Measurements from ENCODE around the gene MAGI1. TPM values are rescaled to one million over a fixed set of nuclear protein-coding genes. Genes with fewer than 3 reads are reported as not detected.

MAGI1 gene
- total and polyA plus RNA-seq, 7 donors, result 10.2 to 54.0 (median 29.8) TPM

DNA sequence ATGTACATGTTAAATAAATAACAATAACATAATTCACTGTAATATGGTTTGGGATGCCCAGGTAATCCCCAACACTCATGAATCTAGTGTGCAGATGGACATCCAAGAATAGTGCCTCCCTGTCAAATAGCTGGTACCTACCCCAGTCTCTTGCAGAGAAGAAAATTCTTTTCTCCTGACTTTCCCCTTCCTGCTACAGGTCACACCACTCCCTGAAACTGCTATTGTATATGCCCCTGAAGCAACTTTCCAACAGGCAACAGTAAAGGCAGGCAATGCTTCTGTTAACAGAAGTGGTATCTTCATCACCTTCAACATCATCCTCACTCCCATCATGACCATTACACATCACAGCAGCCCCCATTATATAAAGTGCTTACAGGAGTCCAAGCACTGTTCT, 431.6 kb downstream of the MAGI1 start:
- no peaks in the 10 kb centered on the region for H3K27me3 ChIP-seq
- no peaks in the 10 kb centered on the region for H3K9me3 ChIP-seq
- H3K4me3 ChIP-seq, result no peak overlapping the region
- intact Hi-C loops (cut with DNase I), result no loop called here
- peaks cover 0 to 6% (median 0%) of the 10 kb centered on the region in 4 donors for H3K4me1 ChIP-seq
- no peak overlapping the region for H3K27ac ChIP-seq
- TF ChIP-seq EP300 (IDR thresholded peaks at IDR 0.05) (no peak), POLR2AphosphoS5 (IDR thresholded peaks at IDR 0.05) (no peak), POLR2A (IDR thresholded peaks at IDR 0.05) (no peak)
- TF ChIP-seq, protein P1, sequence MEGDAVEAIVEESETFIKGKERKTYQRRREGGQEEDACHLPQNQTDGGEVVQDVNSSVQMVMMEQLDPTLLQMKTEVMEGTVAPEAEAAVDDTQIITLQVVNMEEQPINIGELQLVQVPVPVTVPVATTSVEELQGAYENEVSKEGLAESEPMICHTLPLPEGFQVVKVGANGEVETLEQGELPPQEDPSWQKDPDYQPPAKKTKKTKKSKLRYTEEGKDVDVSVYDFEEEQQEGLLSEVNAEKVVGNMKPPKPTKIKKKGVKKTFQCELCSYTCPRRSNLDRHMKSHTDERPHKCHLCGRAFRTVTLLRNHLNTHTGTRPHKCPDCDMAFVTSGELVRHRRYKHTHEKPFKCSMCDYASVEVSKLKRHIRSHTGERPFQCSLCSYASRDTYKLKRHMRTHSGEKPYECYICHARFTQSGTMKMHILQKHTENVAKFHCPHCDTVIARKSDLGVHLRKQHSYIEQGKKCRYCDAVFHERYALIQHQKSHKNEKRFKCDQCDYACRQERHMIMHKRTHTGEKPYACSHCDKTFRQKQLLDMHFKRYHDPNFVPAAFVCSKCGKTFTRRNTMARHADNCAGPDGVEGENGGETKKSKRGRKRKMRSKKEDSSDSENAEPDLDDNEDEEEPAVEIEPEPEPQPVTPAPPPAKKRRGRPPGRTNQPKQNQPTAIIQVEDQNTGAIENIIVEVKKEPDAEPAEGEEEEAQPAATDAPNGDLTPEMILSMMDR (IDR thresholded peaks at IDR 0.05), result no peak
- no peak for DNase-seq
- H3K36me3 ChIP-seq, result no peaks in the 10 kb centered on the region

DNA sequence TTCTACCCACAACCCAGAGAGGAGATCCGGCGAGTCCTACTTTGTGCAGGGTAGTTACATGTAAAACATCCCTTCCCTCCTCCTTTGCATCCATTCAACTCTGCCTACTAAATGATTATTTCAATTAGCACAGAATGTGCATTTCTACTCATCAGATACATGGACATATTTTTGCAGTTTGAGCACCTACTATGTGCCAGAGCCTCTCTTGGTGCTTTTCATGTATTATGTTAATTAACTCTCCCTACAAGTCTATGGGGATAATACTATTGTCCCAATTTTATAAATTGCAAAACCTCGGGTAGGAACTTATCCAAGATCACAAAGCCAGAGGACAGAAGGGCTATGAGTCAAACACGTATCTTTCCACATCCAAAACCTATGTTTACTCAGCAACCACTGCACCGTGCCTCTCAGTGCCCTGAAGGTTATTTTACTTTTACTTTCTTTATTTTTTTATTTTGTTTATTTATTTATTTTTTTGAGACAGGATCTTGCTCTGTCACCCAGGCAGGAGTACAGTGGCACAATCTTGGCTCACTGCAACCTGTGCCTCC, 432.8 kb downstream of the MAGI1 start:
- Histone ChIP-seq H3K36me3 (no peaks in the 10 kb centered on the region), H3K27ac (no peak overlapping the region), H3K4me3 (no peak overlapping the region), H3K4me1 (peaks cover 0 to 6% (median 0%) of the 10 kb centered on the region in 4 donors), H3K27me3 (no peaks in the 10 kb centered on the region), H3K9me3 (no peaks in the 10 kb centered on the region)
- TF ChIP-seq EP300 (IDR thresholded peaks at IDR 0.05), result no peak
- TF ChIP-seq, protein P1 (IDR thresholded peaks at IDR 0.05), result no peak
- TF ChIP-seq POLR2A (IDR thresholded peaks at IDR 0.05), result no peak
- no peak for TF ChIP-seq POLR2AphosphoS5 (IDR thresholded peaks at IDR 0.05)
- DNase-seq, result no peak
- 91 to 92% methylated on average over 5 of the region's 5 CpGs for WGBS, 2 donors
- intact Hi-C loops (cut with DNase I), result no loop called here

DNA sequence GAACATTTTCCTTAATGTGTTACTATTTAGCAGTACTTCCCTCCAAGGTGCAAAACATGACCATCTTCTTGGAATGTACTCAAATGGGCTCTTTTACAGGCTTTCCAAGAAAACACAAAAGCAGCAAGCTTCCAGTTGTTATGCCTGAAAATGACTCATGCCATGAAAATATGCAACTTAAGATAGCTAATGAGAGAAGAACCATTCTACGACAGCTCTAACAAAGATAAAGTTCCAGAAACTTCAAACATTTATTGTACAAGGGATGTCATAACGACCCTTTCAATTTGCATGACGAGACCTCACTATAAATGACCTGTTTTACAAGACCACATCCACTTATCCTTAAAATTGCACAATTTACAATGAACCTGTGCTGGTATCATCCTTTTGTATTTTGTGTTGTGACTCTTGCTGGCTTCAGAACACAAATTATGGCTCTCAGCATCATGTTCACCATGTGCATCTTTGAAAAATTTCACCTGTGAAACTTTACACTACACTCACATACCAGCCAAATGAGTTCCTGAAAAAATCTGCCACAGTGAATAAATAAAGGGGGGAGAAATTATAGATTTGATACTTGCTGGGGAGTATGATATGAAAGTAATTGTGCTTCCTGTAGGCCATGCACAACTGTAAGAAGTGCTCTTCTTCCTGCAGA, 433.7 kb downstream of the MAGI1 start:
- no peaks in the 10 kb centered on the region for H3K36me3 ChIP-seq
- no peak for DNase-seq
- 84 to 86% methylated on average over 3 of the region's 3 CpGs for WGBS, 2 donors
- no peak overlapping the region for H3K4me3 ChIP-seq
- H3K4me1 ChIP-seq, result peaks cover 0 to 6% (median 0%) of the 10 kb centered on the region in 4 donors
- TF ChIP-seq POLR2AphosphoS5 (IDR thresholded peaks at IDR 0.05), result no peak
- TF ChIP-seq POLR2A (IDR thresholded peaks at IDR 0.05), result no peak
- TF ChIP-seq, protein P1 (IDR thresholded peaks at IDR 0.05), result no peak
- TF ChIP-seq EP300 (IDR thresholded peaks at IDR 0.05), result no peak
- H3K27me3 ChIP-seq, result no peaks in the 10 kb centered on the region
- no peaks in the 10 kb centered on the region for H3K9me3 ChIP-seq
- no peak overlapping the region for H3K27ac ChIP-seq
- intact Hi-C loops (cut with DNase I), result no loop called here

GRCh38 chr3:65603631-65604030, 435.1 kb downstream of the MAGI1 start:
- DNase-seq, result no peak
- H3K9me3 ChIP-seq, result no peaks in the 10 kb centered on the region
- intact Hi-C loops (cut with DNase I), result no loop called here
- H3K27ac ChIP-seq, result no peak overlapping the region
- no peaks in the 10 kb centered on the region for H3K36me3 ChIP-seq
- WGBS, 2 donors, result 93% methylated on average over 4 of the region's 4 CpGs
- no peaks in the 10 kb centered on the region for H3K27me3 ChIP-seq
- no peak overlapping the region for H3K4me3 ChIP-seq
- peaks cover 0 to 6% (median 0%) of the 10 kb centered on the region in 4 donors for H3K4me1 ChIP-seq
- TF ChIP-seq POLR2A (IDR thresholded peaks at IDR 0.05) (no peak), EP300 (IDR thresholded peaks at IDR 0.05) (no peak), POLR2AphosphoS5 (IDR thresholded peaks at IDR 0.05) (no peak)
- TF ChIP-seq, protein P1 (IDR thresholded peaks at IDR 0.05), result no peak
